ENCODE measurements around the gene ZNF592.

- TF ChIP-seq, protein P1, sequence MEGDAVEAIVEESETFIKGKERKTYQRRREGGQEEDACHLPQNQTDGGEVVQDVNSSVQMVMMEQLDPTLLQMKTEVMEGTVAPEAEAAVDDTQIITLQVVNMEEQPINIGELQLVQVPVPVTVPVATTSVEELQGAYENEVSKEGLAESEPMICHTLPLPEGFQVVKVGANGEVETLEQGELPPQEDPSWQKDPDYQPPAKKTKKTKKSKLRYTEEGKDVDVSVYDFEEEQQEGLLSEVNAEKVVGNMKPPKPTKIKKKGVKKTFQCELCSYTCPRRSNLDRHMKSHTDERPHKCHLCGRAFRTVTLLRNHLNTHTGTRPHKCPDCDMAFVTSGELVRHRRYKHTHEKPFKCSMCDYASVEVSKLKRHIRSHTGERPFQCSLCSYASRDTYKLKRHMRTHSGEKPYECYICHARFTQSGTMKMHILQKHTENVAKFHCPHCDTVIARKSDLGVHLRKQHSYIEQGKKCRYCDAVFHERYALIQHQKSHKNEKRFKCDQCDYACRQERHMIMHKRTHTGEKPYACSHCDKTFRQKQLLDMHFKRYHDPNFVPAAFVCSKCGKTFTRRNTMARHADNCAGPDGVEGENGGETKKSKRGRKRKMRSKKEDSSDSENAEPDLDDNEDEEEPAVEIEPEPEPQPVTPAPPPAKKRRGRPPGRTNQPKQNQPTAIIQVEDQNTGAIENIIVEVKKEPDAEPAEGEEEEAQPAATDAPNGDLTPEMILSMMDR (IDR thresholded peaks at IDR 0.05): no peak
- TF ChIP-seq POLR2A (IDR thresholded peaks at IDR 0.05): no peak
These were observed 65.5 kb downstream of the ZNF592 start for GRCh38 chr15:84813931-84814330.

All from heart left ventricle (tissue), 13 donors.